DMS153 treated with DMSO at 0.1 percent for 48 hours (cell line): Measurements from ENCODE around the gene FAM241A.
A peak's percentile ranks its signal among the peaks of the same experiment; 100 is the strongest.
"Not testable (repeated sequence)": the region's sequence is repeated elsewhere in the genome, so short reads cannot be mapped to it uniquely, and the experiment has no call there.

Source experiments
- DNase-seq: peaks from one replicate; lab custom pipeline; 2025; ENCODE audit not compliant: unreplicated experiment; lab: John Stamatoyannopoulos, UW

The FAM241A gene

GRCh38 chr4:112145326-112145789 is at the start of gene FAM241A:
TSS of gene FAM241A (plus strand) at chr4:112145454. CDS start at chr4:112145581, 127 bp downstream.
- peak; percentile 60 for DNase-seq

GRCh38 chr4:112098841-112099530 is 46.3 kb upstream of the FAM241A start:
- DNase-seq = no peak

- peak; percentile 63 for DNase-seq
Measured at GRCh38 chr4:112099701-112100297, 45.5 kb upstream of the FAM241A start.

- DNase-seq = no peak
Measured at GRCh38 chr4:112102875-112103370, 42.3 kb upstream of the FAM241A start.

GRCh38 chr4:112105201-112105969 is 39.9 kb upstream of the FAM241A start:
- no peak for DNase-seq

GRCh38 chr4:112109360-112110058 is 35.7 kb upstream of the FAM241A start:
- DNase-seq = no peak

- DNase-seq = no peak
Measured at GRCh38 chr4:112110059-112110425, 35.2 kb upstream of the FAM241A start.

- DNase-seq = no peak
Measured at GRCh38 chr4:112111306-112111705, 33.9 kb upstream of the FAM241A start.

GRCh38 chr4:112112095-112112494 is 33.2 kb upstream of the FAM241A start:
- DNase-seq = not testable (repeated sequence)

- DNase-seq = no peak
Measured at GRCh38 chr4:112112590-112113170, 32.6 kb upstream of the FAM241A start.

GRCh38 chr4:112113864-112114263 is 31.4 kb upstream of the FAM241A start:
- no peak for DNase-seq

GRCh38 chr4:112114452-112114851 is 30.8 kb upstream of the FAM241A start:
- no peak for DNase-seq

GRCh38 chr4:112118742-112119352 is 26.4 kb upstream of the FAM241A start:
- DNase-seq = no peak

GRCh38 chr4:112119353-112119783 is 25.9 kb upstream of the FAM241A start:
- no peak for DNase-seq

GRCh38 chr4:112120021-112120420 is 25.2 kb upstream of the FAM241A start:
- DNase-seq = no peak

- no peak for DNase-seq
Measured at GRCh38 chr4:112125416-112125815, 19.8 kb upstream of the FAM241A start.

GRCh38 chr4:112127048-112127637 is 18.1 kb upstream of the FAM241A start:
- no peak for DNase-seq

- DNase-seq = no peak
Measured at GRCh38 chr4:112127803-112128202, 17.5 kb upstream of the FAM241A start.

- no peak for DNase-seq
Measured at GRCh38 chr4:112128452-112128851, 16.8 kb upstream of the FAM241A start.

GRCh38 chr4:112130906-112131305 is 14.3 kb upstream of the FAM241A start:
- no peak for DNase-seq
